ENCODE measurements around the gene FMN1. TPM values are rescaled to one million over a fixed set of nuclear protein-coding genes. Genes with fewer than 3 reads are reported as not detected.

Gene FMN1
- total RNA-seq, 1 donor from 2014 or later, result 4.0 TPM

GRCh38 chr15:32998979-32999672 is 195.4 kb downstream of the FMN1 start:
- H3K9me3 Mint-ChIP-seq (ENCODE audit: low read depth), result peaks cover 3% of the 10 kb centered on the region
- no peak for TF ChIP-seq CTCF (IDR thresholded peaks at IDR 0.05)
- H3K36me3 Mint-ChIP-seq (ENCODE audit: low read depth), result no peaks in the 10 kb centered on the region
- no peak overlapping the region for H3K27ac Mint-ChIP-seq (ENCODE audit: unreplicated experiment)
- no peaks in the 10 kb centered on the region for H3K27me3 Mint-ChIP-seq (ENCODE audit: low read depth)
- H3K4me1 Mint-ChIP-seq (ENCODE audit: low read depth), result peaks cover 29% of the 10 kb centered on the region
- no peak overlapping the region for H3K4me3 Mint-ChIP-seq (ENCODE audit: unreplicated experiment)
- DNase-seq (ENCODE audit: low spot score), result no peak

GRCh38 chr15:32998182-32998581 is 196.3 kb downstream of the FMN1 start:
- Mint-ChIP-seq H3K27ac (ENCODE audit: unreplicated experiment) (no peak overlapping the region), H3K4me3 (ENCODE audit: unreplicated experiment) (no peak overlapping the region), H3K36me3 (ENCODE audit: low read depth) (no peaks in the 10 kb centered on the region), H3K27me3 (ENCODE audit: low read depth) (no peaks in the 10 kb centered on the region), H3K4me1 (ENCODE audit: low read depth) (peaks cover 37% of the 10 kb centered on the region), H3K9me3 (ENCODE audit: low read depth) (peaks cover 3% of the 10 kb centered on the region)
- TF ChIP-seq CTCF (IDR thresholded peaks at IDR 0.05), result no peak
- no peak for DNase-seq (ENCODE audit: low spot score)

- no peak overlapping the region for H3K4me3 Mint-ChIP-seq (ENCODE audit: unreplicated experiment)
- H3K4me1 Mint-ChIP-seq (ENCODE audit: low read depth), result peaks cover 19% of the 10 kb centered on the region
- H3K36me3 Mint-ChIP-seq (ENCODE audit: low read depth), result no peaks in the 10 kb centered on the region
- DNase-seq (ENCODE audit: low spot score), result no peak
- H3K27me3 Mint-ChIP-seq (ENCODE audit: low read depth), result no peaks in the 10 kb centered on the region
- H3K27ac Mint-ChIP-seq (ENCODE audit: unreplicated experiment), result no peak overlapping the region
- H3K9me3 Mint-ChIP-seq (ENCODE audit: low read depth), result peaks cover 2% of the 10 kb centered on the region
- peak; percentile 93 for TF ChIP-seq CTCF (IDR thresholded peaks at IDR 0.05)
Observed at GRCh38 chr15:32994810-32995424, 199.6 kb downstream of the FMN1 start.

- no peak for DNase-seq (ENCODE audit: low spot score)
- H3K27me3 Mint-ChIP-seq (ENCODE audit: low read depth), result no peaks in the 10 kb centered on the region
- peaks cover 19% of the 10 kb centered on the region for H3K4me1 Mint-ChIP-seq (ENCODE audit: low read depth)
- H3K9me3 Mint-ChIP-seq (ENCODE audit: low read depth), result no peaks in the 10 kb centered on the region
- no peaks in the 10 kb centered on the region for H3K36me3 Mint-ChIP-seq (ENCODE audit: low read depth)
- H3K27ac Mint-ChIP-seq (ENCODE audit: unreplicated experiment), result no peak overlapping the region
- peak; percentile 76 for TF ChIP-seq CTCF (IDR thresholded peaks at IDR 0.05)
- no peak overlapping the region for H3K4me3 Mint-ChIP-seq (ENCODE audit: unreplicated experiment)
Observed at GRCh38 chr15:32993285-32993684, 201.2 kb downstream of the FMN1 start.

- H3K27me3 Mint-ChIP-seq (ENCODE audit: low read depth), result no peaks in the 10 kb centered on the region
- TF ChIP-seq CTCF (IDR thresholded peaks at IDR 0.05), result no peak
- H3K4me1 Mint-ChIP-seq (ENCODE audit: low read depth), result peaks cover 15% of the 10 kb centered on the region
- DNase-seq (ENCODE audit: low spot score), result no peak
- H3K27ac Mint-ChIP-seq (ENCODE audit: unreplicated experiment), result no peak overlapping the region
- no peaks in the 10 kb centered on the region for H3K36me3 Mint-ChIP-seq (ENCODE audit: low read depth)
- no peaks in the 10 kb centered on the region for H3K9me3 Mint-ChIP-seq (ENCODE audit: low read depth)
- no peak overlapping the region for H3K4me3 Mint-ChIP-seq (ENCODE audit: unreplicated experiment)
Observed at GRCh38 chr15:32991619-32992111, 202.8 kb downstream of the FMN1 start.

Measured in chondrocyte (in vitro differentiated cells).